Right lobe of liver (tissue), 6 donors: ENCODE results near the gene PIWIL1. TPM values are rescaled to one million over a fixed set of nuclear protein-coding genes. Genes with fewer than 3 reads are reported as not detected.

ENCODE experiments used
- ATAC-seq, 4 donors: fragments of 200-7000 bp; cut with Tn5 transposase; one replicate each; pipeline ENCODE4 v1.9.1; 2020; ENCODE audit warnings: mild to moderate bottlenecking in 4 of 4, moderate library complexity in 4 of 4
- DNase-seq, 3 donors: peaks; one replicate each; pipeline ENCODE4 v3.0.0-alpha.2; 2020
- H3K27ac ChIP-seq, 3 donors: fragments of 200-600 bp; one replicate each; pipeline ENCODE4 v1.8.0; 2022
- H3K27me3 ChIP-seq, 2 donors: fragments of 200-600 bp; one replicate each; pipeline ENCODE4 v1.8.0; 2022
- H3K36me3 ChIP-seq, 4 donors: fragments of 200-600 bp; sonication (generic) in 1 of 4; one replicate each; pipeline versions ENCODE4 v1.5.1 to v1.8.0; 2017 to 2022; ENCODE audit warnings: control low read depth in 1 of 4
- H3K4me1 ChIP-seq, 4 donors: fragments of 200-600 bp; sonication (generic) in 1 of 4; one replicate each; pipeline versions ENCODE4 v1.5.1 to v1.8.0; 2017 to 2022; ENCODE audit warnings: control low read depth in 1 of 4
- H3K4me3 ChIP-seq, 3 donors: fragments of 200-600 bp; one replicate each; pipeline ENCODE4 v1.8.0; 2022
- H3K9me3 ChIP-seq, 4 donors: fragments of 200-600 bp; sonication (generic) in 1 of 4; one replicate each; pipeline versions ENCODE4 v1.5.1 to v1.8.0; 2017 to 2022; ENCODE audit warnings: control low read depth in 1 of 4
- CTCF ChIP-seq, 4 donors: fragments of 200-600 bp in 3 of 4; fragments of 450-650 bp in 1 of 4; IDR thresholded peaks; one replicate each; pipeline versions ENCODE4 v1.5.1 to v1.8.0; 2016 to 2022; ENCODE audit warnings: antibody characterized with exemption in 4 of 4, mild to moderate bottlenecking in 2 of 4
- POLR2A ChIP-seq: fragments of 450-650 bp; IDR thresholded peaks from one replicate; pipeline ENCODE4 v1.6.1; 2017; ENCODE audit warnings: antibody characterized with exemption, mild to moderate bottlenecking
- WGBS: methylation state at CpG from one replicate; pipeline ENCODE4 v1.1.6; 2018; ENCODE audit warnings: low coverage, low lambda C conversion rate; ENCODE audit not compliant: insufficient coverage; ENCODE audit errors: missing lambda C conversion rate; 5-methylcytosine and 5-hydroxymethylcytosine counted together
- intact Hi-C, 2 donors: fragments of 100-400 bp; cut with DNase I; formaldehyde crosslinking; loops; one replicate each; pipeline versions ENCODE4 v1.11.2 to v1.14.1; 2022
- total RNA-seq, 6 experiments: library from RNA; depleted of rRNA in 2 of 6; stranded (reverse); fragments of >200 nt in 2 of 6; fragmentation: NEBNext Ultra II Directional in 3 of 6; extraction: Animal tissue kit (Norgen Biotek cat#: 25700) in 3 of 6; gene quantifications; one replicate each; pipeline versions ENCODE4 v1.1.0 to v1.2.4, GENCODE V29; 2016 to 2023
- donor health status: DM: no; HTN: yes; CAD: no.
- donor health status: DM: no; HTN: no; CAD: no.
- donor health status: DM: no; HTN: no; CAD: no.
- donor health status: DM: no; HTN: yes; CAD: no.
- donor health status: DM: no; HTN: yes; CAD: no.

Gene PIWIL1
- total RNA-seq, 6 experiments from 2014 or later, result not detected

- Histone ChIP-seq H3K4me1 (no peaks in the 10 kb centered on the region), H3K4me3 (no peak overlapping the region), H3K36me3 (no peaks in the 10 kb centered on the region), H3K27me3 (no peaks in the 10 kb centered on the region), H3K27ac (no peak overlapping the region), H3K9me3 (no peaks in the 10 kb centered on the region)
- intact Hi-C loops, result no loop called here
- no peak for ATAC-seq
- no peak for DNase-seq
- 56% methylated on average over 3 of the region's 3 CpGs for WGBS
- TF ChIP-seq CTCF (IDR thresholded peaks at IDR 0.05) (no peak), POLR2A (no peak)
Measured at GRCh38 chr12:130316251-130316650, 21.4 kb upstream of the PIWIL1 start.

- DNase-seq (no peak), ATAC-seq (no peak)
- H3K27me3 ChIP-seq, result no peaks in the 10 kb centered on the region
- H3K27ac ChIP-seq, result no peak overlapping the region
- no peaks in the 10 kb centered on the region for H3K4me1 ChIP-seq
- H3K4me3 ChIP-seq, result no peak overlapping the region
- no peak for TF ChIP-seq CTCF (IDR thresholded peaks at IDR 0.05)
- TF ChIP-seq POLR2A, result no peak
- intact Hi-C loops, result no loop called here
- WGBS, result 65% methylated on average over 2 of the region's 2 CpGs
- no peaks in the 10 kb centered on the region for H3K9me3 ChIP-seq
- no peaks in the 10 kb centered on the region for H3K36me3 ChIP-seq
Measured at GRCh38 chr12:130320536-130320935, 17.2 kb upstream of the PIWIL1 start.

- Histone ChIP-seq H3K4me1 (no peaks in the 10 kb centered on the region), H3K4me3 (no peak overlapping the region), H3K27me3 (no peaks in the 10 kb centered on the region), H3K36me3 (no peaks in the 10 kb centered on the region), H3K27ac (no peak overlapping the region), H3K9me3 (no peaks in the 10 kb centered on the region)
- TF ChIP-seq CTCF (IDR thresholded peaks at IDR 0.05) (no peak), POLR2A (no peak)
- 49% methylated on average over 3 of the region's 3 CpGs for WGBS
- intact Hi-C loops, result no loop called here
- ATAC-seq, result no peak
- DNase-seq, result no peak
Measured at GRCh38 chr12:130322263-130322662, 15.4 kb upstream of the PIWIL1 start.

- no peaks in the 10 kb centered on the region for H3K9me3 ChIP-seq
- no peak for TF ChIP-seq CTCF (IDR thresholded peaks at IDR 0.05)
- TF ChIP-seq POLR2A, result no peak
- peaks cover 0 to 6% of the 10 kb centered on the region in 2 donors for H3K27me3 ChIP-seq
- H3K36me3 ChIP-seq, result no peaks in the 10 kb centered on the region
- no peak overlapping the region for H3K4me3 ChIP-seq
- 72% methylated on average over 8 of the region's 9 CpGs for WGBS
- ATAC-seq, result no peak
- H3K4me1 ChIP-seq, result no peaks in the 10 kb centered on the region
- DNase-seq, result no peak
- H3K27ac ChIP-seq, result no peak overlapping the region
- intact Hi-C loops, result no loop called here
Measured at GRCh38 chr12:130330685-130331084, 7.0 kb upstream of the PIWIL1 start.

- Histone ChIP-seq H3K4me1 (no peaks in the 10 kb centered on the region), H3K36me3 (no peaks in the 10 kb centered on the region), H3K27ac (no peak overlapping the region), H3K27me3 (peaks cover 0 to 6% of the 10 kb centered on the region in 2 donors), H3K4me3 (no peak overlapping the region), H3K9me3 (no peaks in the 10 kb centered on the region)
- ATAC-seq, result no peak
- no peak for DNase-seq
- WGBS, result 48% methylated on average over 7 of the region's 14 CpGs
- TF ChIP-seq POLR2A (no peak), CTCF (IDR thresholded peaks at IDR 0.05) (no peak)
- intact Hi-C loops, result no loop called here
Measured at GRCh38 chr12:130331146-130331545, 6.5 kb upstream of the PIWIL1 start.
